Panc1 (cell line): Measurements from ENCODE around the gene C9orf78. TPM values are rescaled to one million over a fixed set of nuclear protein-coding genes. Genes with fewer than 3 reads are reported as not detected.

Source experiments
- ATAC-seq: fragments of 200-7000 bp; cut with Tn5 transposase; 2 replicates; pipeline ENCODE4 v1.9.1; 2020; ENCODE audit warnings: mild to moderate bottlenecking, moderate library complexity
- BruUV-seq: library from RNA; stranded (reverse); fragments of 400-500 nt; replicated peaks from 2 replicates; lab custom pipeline; 2021; lab: Mats Ljungman, UMichigan
- CTCF ChIA-PET: fragments of 300-600 bp; sonication (Branson Sonifier 250); formaldehyde crosslinking; loops from one replicate; lab custom pipeline; 2022; ENCODE audit warnings: antibody characterized with exemption; lab: Charles Lee
- POLR2A ChIA-PET: fragments of 300-600 bp; sonication (Branson Sonifier 250); formaldehyde crosslinking; loops from one replicate; lab custom pipeline; 2022; ENCODE audit warnings: antibody characterized with exemption; lab: Charles Lee
- DNase-seq: peaks from one replicate; pipeline ENCODE4 v3.0.0-alpha.2; 2010; ENCODE audit warnings: low read depth, low spot score
- H3K27ac ChIP-seq: 2 replicates; pipeline ENCODE4 v1.5.1; 2011; ENCODE audit warnings: mild to moderate bottlenecking, low read length, inconsistent platforms
- H3K27me3 ChIP-seq: fragments of 200-500 bp; sonication (Bioruptor generic); 2 replicates; pipeline ENCODE4 v1.6.0; 2014; ENCODE audit warnings: low read length, inconsistent platforms; ENCODE audit not compliant: control insufficient read depth, insufficient read depth
- H3K36me3 ChIP-seq: fragments of 200-500 bp; sonication (Bioruptor generic); 2 replicates; pipeline ENCODE4 v1.5.1; 2014; ENCODE audit warnings: inconsistent platforms, mild to moderate bottlenecking, low read length, moderate library complexity; ENCODE audit not compliant: control insufficient read depth, insufficient read depth
- H3K4me1 ChIP-seq: 2 replicates; pipeline ENCODE4 v1.5.1; 2011; ENCODE audit warnings: inconsistent platforms, mild to moderate bottlenecking, low read length, moderate library complexity; ENCODE audit not compliant: control insufficient read depth, insufficient read depth
- H3K4me3 ChIP-seq, 2 experiments: 2 replicates each; pipeline ENCODE4 v1.5.1; 2011 to 2012; ENCODE audit warnings: low read depth in 2 of 2, low read length in 2 of 2, mild to moderate bottlenecking in 2 of 2, inconsistent platforms in 1 of 2, moderate library complexity in 1 of 2
- H3K9me3 ChIP-seq: fragments of 200-500 bp; sonication (Bioruptor generic); 2 replicates; pipeline ENCODE4 v1.5.1; 2014; ENCODE audit warnings: low read depth, mild to moderate bottlenecking, inconsistent platforms, low read length, moderate library complexity; ENCODE audit not compliant: control insufficient read depth, insufficient read depth
- CTCF ChIP-seq: fragments of 450-650 bp; IDR thresholded peaks from 2 replicates; pipeline ENCODE4 v1.5.1; 2017; ENCODE audit warnings: mild to moderate bottlenecking
- POLR2AphosphoS5 ChIP-seq: IDR thresholded peaks from 2 replicates; pipeline ENCODE4 v1.6.1; 2012; ENCODE audit warnings: mild to moderate bottlenecking, low read depth, low read length, moderate library complexity
- SIN3A ChIP-seq: IDR thresholded peaks from 2 replicates; pipeline ENCODE4 v1.6.1; 2012; ENCODE audit warnings: low read depth, mild to moderate bottlenecking, low read length, moderate library complexity, borderline replicate concordance; ENCODE audit not compliant: insufficient read depth
- TCF7L2 ChIP-seq: IDR thresholded peaks from 2 replicates; pipeline ENCODE4 v1.6.1; 2011; ENCODE audit warnings: mild to moderate bottlenecking, low read depth, low read length, inconsistent platforms
- in situ Hi-C: cut with HindIII; loops from 2 replicates; pipeline ENCODE4 v1.10.0; 2016; ENCODE audit warnings: low sequenced_read_pairs, low pct_unique_long_range_greater_than_20kb
- intact Hi-C: fragments of 100-400 bp; cut with micrococcal nuclease; formaldehyde crosslinking; loops from one replicate; pipeline ENCODE4 v1.10.0; 2022; ENCODE audit not compliant: unreplicated experiment
- total RNA-seq: library from RNA; stranded (reverse); gene quantifications from one replicate; pipeline ENCODE4 v1.2.1, GENCODE V29; 2021; ENCODE audit not compliant: unreplicated experiment
- TF ChIP-seq, protein P1 (sequence below), 2 experiments: IDR thresholded peaks; 2 replicates each; pipeline ENCODE4 v1.6.1; 2011 to 2012; ENCODE audit warnings: low read depth in 2 of 2, control low read depth in 1 of 2, low read length in 1 of 2, mild to moderate bottlenecking in 1 of 2, moderate library complexity in 1 of 2; ENCODE audit not compliant: insufficient read depth in 1 of 2

Gene C9orf78
- total RNA-seq, 1 experiment from 2014 or later: 33.6 TPM

GRCh38 chr9:129874261-129875101, 39.4 kb upstream of the C9orf78 start:
- Histone ChIP-seq H3K9me3 (no peaks in the 10 kb centered on the region), H3K27me3 (no peaks in the 10 kb centered on the region), H3K36me3 (no peaks in the 10 kb centered on the region), H3K4me3 (no peak overlapping the region), H3K27ac (no peak overlapping the region), H3K4me1 (no peaks in the 10 kb centered on the region)
- ATAC-seq (no peak), DNase-seq (no peak)
- ChIA-PET POLR2A (no interaction called here), CTCF (no interaction called here)
- TF ChIP-seq TCF7L2 (no peak), CTCF (no peak), POLR2AphosphoS5 (no peak), SIN3A (no peak)
- TF ChIP-seq, protein P1, sequence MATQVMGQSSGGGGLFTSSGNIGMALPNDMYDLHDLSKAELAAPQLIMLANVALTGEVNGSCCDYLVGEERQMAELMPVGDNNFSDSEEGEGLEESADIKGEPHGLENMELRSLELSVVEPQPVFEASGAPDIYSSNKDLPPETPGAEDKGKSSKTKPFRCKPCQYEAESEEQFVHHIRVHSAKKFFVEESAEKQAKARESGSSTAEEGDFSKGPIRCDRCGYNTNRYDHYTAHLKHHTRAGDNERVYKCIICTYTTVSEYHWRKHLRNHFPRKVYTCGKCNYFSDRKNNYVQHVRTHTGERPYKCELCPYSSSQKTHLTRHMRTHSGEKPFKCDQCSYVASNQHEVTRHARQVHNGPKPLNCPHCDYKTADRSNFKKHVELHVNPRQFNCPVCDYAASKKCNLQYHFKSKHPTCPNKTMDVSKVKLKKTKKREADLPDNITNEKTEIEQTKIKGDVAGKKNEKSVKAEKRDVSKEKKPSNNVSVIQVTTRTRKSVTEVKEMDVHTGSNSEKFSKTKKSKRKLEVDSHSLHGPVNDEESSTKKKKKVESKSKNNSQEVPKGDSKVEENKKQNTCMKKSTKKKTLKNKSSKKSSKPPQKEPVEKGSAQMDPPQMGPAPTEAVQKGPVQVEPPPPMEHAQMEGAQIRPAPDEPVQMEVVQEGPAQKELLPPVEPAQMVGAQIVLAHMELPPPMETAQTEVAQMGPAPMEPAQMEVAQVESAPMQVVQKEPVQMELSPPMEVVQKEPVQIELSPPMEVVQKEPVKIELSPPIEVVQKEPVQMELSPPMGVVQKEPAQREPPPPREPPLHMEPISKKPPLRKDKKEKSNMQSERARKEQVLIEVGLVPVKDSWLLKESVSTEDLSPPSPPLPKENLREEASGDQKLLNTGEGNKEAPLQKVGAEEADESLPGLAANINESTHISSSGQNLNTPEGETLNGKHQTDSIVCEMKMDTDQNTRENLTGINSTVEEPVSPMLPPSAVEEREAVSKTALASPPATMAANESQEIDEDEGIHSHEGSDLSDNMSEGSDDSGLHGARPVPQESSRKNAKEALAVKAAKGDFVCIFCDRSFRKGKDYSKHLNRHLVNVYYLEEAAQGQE (IDR thresholded peaks at IDR 0.05; ENCODE audit: insufficient read depth in 1 of 2, low read depth in 2 of 2, low read length in 1 of 2): no peak
- in situ Hi-C loops: no loop called here
- BruUV-seq: no TSS peak
- intact Hi-C loops: no loop called here

DNA sequence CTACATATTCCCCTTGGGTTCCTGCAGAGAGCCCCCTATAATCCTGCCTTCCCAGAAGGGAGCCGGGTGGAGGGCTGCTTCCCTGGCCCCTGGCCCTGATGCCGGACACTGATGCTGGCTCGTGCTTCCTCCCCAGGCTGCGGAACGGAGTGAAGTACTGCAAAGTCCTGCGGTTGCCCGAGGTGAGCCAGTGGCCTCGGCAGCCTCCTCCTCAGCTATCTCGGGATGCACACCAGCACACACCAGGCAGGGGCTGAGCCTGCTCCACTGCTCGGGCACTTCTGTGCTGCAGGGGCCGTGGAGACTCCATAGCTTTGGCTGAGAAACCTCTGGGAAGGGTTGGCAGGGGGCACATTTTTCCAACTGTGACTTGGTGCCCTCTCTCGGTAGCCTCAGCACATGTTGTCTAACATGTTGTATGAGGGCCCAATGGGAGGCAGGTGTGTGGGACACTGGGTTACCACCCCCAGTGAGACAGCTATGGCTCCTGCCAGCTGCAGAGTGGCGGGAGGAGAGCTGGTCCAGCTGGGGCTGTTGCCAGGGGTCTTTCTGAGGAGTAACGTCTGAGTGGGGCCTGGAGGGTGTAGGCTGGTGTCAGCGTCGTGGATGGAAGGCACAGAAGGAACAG, 38.6 kb upstream of the C9orf78 start:
- TF ChIP-seq, protein P1 (IDR thresholded peaks at IDR 0.05; ENCODE audit: insufficient read depth in 1 of 2, low read depth in 2 of 2, low read length in 1 of 2): no peak
- no peak for TF ChIP-seq SIN3A
- Histone ChIP-seq H3K36me3 (no peaks in the 10 kb centered on the region), H3K9me3 (no peaks in the 10 kb centered on the region), H3K4me1 (no peaks in the 10 kb centered on the region), H3K27me3 (no peaks in the 10 kb centered on the region), H3K4me3 (no peak overlapping the region), H3K27ac (no peak overlapping the region)
- in situ Hi-C loops: no loop called here
- ChIA-PET POLR2A (no interaction called here), CTCF (no interaction called here)
- DNase-seq (no peak), ATAC-seq (no peak)
- no TSS peak for BruUV-seq
- intact Hi-C loops: no loop called here
